PFSK-1 (cell line): ENCODE results near the gene SEMG2.

ENCODE experiments used
- POLR2AphosphoS5 ChIP-seq: IDR thresholded peaks from 2 replicates; pipeline ENCODE4 v1.6.1; 2012; ENCODE audit warnings: low read depth, mild to moderate bottlenecking, control low read depth, low read length, moderate library complexity
- SIN3A ChIP-seq: IDR thresholded peaks from 2 replicates; pipeline ENCODE4 v1.6.1; 2012; ENCODE audit warnings: mild to moderate bottlenecking, low read length, moderate library complexity, borderline replicate concordance; ENCODE audit not compliant: insufficient read depth
- TF ChIP-seq, protein P1 (sequence below), 2 experiments: IDR thresholded peaks; 2 replicates each; pipeline versions ENCODE4 v1.6.1 to v1.8.0; 2011 to 2012; ENCODE audit warnings: low read depth in 2 of 2, low read length in 2 of 2, control low read depth in 1 of 2, inconsistent platforms in 1 of 2, mild to moderate bottlenecking in 1 of 2, moderate library complexity in 1 of 2; ENCODE audit not compliant: insufficient read depth in 1 of 2

DNA sequence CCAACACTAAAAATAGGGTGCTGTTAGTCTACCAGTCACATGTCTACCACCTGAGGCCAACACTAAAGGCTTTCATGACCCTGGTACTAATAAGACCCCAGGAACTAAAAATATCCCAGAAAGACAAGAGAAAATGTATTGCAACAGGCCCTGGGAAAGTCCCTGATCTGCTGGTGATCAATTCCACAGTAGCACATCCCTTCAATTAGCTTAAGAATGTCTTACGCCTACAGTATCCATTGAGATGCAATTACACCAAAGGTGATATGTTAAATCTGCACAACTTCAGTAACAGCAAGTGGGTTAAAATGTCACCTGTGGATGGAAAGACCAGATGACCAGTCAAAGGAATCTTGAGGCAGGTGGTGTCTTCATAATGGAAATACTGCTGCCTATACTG is 11.2 kb upstream of the SEMG2 start:
- TF ChIP-seq, protein P1, sequence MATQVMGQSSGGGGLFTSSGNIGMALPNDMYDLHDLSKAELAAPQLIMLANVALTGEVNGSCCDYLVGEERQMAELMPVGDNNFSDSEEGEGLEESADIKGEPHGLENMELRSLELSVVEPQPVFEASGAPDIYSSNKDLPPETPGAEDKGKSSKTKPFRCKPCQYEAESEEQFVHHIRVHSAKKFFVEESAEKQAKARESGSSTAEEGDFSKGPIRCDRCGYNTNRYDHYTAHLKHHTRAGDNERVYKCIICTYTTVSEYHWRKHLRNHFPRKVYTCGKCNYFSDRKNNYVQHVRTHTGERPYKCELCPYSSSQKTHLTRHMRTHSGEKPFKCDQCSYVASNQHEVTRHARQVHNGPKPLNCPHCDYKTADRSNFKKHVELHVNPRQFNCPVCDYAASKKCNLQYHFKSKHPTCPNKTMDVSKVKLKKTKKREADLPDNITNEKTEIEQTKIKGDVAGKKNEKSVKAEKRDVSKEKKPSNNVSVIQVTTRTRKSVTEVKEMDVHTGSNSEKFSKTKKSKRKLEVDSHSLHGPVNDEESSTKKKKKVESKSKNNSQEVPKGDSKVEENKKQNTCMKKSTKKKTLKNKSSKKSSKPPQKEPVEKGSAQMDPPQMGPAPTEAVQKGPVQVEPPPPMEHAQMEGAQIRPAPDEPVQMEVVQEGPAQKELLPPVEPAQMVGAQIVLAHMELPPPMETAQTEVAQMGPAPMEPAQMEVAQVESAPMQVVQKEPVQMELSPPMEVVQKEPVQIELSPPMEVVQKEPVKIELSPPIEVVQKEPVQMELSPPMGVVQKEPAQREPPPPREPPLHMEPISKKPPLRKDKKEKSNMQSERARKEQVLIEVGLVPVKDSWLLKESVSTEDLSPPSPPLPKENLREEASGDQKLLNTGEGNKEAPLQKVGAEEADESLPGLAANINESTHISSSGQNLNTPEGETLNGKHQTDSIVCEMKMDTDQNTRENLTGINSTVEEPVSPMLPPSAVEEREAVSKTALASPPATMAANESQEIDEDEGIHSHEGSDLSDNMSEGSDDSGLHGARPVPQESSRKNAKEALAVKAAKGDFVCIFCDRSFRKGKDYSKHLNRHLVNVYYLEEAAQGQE (IDR thresholded peaks at IDR 0.05; ENCODE audit: insufficient read depth in 1 of 2, low read depth in 2 of 2, low read length in 2 of 2), result no peak
- TF ChIP-seq POLR2AphosphoS5, result no peak
- TF ChIP-seq SIN3A, result no peak
